ENCODE results near the gene FARP1. TPM values are rescaled to one million over a fixed set of nuclear protein-coding genes. Genes with fewer than 3 reads are reported as not detected.
A peak's percentile ranks its signal among the peaks of the same experiment; 100 is the strongest.

FARP1 gene
- total and polyA plus RNA-seq, 3 experiments from 2014 or later: 0.16 to 0.27 (median 0.26) TPM

DNA sequence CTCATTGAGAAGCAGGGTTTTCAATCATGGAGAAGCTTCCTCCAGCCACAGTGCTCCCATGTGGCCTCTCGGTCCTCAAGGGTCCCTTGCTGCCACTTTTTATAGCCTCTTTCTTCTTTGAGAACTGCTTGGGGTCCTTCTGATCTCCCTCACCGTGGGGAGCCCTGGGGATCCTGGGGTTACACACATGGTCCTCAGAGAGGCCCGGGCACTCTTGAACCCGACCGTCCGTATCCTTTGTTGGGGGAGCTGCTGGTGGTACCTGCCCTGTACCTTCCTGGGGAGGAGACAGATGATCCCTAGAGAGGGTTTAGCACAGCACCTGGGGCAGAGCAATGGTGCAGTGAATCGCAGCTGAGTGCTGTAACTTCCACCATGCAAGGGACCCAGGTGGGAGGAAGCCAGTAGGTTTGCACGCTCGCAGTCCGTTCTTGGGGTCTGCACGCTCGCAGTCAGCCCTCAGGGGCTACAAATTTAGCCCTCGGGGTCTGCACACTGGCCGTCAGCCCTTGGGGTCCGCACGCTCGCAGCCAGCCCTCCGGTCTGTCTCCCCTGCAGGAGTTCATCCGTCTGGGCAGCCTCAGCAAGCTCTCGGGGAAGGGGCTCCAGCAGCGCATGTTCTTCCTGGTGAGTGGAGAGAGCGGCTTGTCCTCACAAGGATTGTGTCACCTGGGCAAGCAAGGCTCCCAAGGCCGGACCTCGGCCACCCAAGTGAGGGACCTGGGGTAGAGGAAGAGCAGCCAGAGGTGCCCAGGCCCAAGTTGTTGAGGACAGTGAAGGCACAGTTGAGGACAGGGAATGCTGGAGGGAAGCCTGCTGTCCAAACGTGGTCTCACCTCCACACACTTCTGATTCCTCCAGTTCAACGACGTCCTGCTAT is 295.6 kb downstream of the FARP1 start:
- no peak for DNase-seq
- peaks cover 0 to 1% of the 10 kb centered on the region in 2 donors for H3K27me3 Mint-ChIP-seq
- ChIA-PET POLR2A (no interaction called here), CTCF (no interaction called here)
- no peaks in the 10 kb centered on the region for H3K9me3 Mint-ChIP-seq
- peak overlapping the region in 1 of 8 donors; percentile 22 for H3K27ac Mint-ChIP-seq
- Histone ChIP-seq H3K4me1 (ENCODE audit: insufficient read depth, low read length) (no peaks in the 10 kb centered on the region), H3K4me3 (ENCODE audit: low read length) (no peak overlapping the region), H3K36me3 (ENCODE audit: insufficient read depth, low read length) (no peaks in the 10 kb centered on the region), H3K27me3 (ENCODE audit: insufficient read depth, low read length, poor library complexity, severe bottlenecking) (no peaks in the 10 kb centered on the region), H3K9me3 (ENCODE audit: low read length) (no peaks in the 10 kb centered on the region), H3K27ac (ENCODE audit: low read depth, low read length) (no peak overlapping the region)
- H3K4me3 Mint-ChIP-seq: no peak overlapping the region
- no peaks in the 10 kb centered on the region for H3K4me1 Mint-ChIP-seq
- no peaks in the 10 kb centered on the region for H3K36me3 Mint-ChIP-seq

DNA sequence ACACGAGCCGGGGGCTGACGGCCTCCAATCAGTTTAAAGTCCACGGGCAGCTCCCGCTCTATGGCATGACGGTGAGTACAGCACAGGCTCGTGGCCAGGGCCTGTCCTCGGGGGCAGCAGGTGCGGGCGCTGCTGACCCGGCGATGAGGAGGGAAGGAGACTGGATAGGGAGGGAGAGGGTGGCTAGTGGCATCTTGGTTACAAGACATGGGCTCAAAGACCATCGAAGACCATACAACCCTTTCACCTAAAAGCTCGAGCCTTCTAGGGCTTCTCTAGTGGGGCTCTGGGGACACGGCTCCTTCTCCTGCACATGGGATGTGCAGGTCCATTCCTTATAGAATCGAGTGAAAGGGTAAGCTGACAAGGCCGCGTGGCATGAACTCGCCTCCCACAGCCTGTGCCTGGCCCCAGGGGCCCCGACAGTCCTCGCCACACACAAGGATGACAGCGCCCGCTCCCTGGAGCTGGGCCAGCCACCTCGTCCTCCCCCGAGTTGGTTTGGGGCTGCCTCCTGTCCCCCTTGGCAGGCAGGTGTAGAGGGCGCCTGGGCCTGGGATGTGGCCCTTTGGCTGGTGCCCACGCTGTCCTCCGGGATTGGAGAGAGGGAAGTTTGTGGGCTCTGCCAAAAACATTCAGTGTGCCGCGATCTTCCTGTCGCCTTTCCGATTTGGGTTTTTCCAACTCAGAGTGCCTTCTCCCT is 296.4 kb downstream of the FARP1 start:
- no peak overlapping the region for H3K27ac Mint-ChIP-seq
- H3K4me1 Mint-ChIP-seq: peaks cover 0 to 3% (median 3%) of the 10 kb centered on the region in 3 donors
- Histone ChIP-seq H3K9me3 (ENCODE audit: low read length) (no peaks in the 10 kb centered on the region), H3K27ac (ENCODE audit: low read depth, low read length) (no peak overlapping the region), H3K4me1 (ENCODE audit: insufficient read depth, low read length) (no peaks in the 10 kb centered on the region), H3K36me3 (ENCODE audit: insufficient read depth, low read length) (no peaks in the 10 kb centered on the region), H3K27me3 (ENCODE audit: insufficient read depth, low read length, poor library complexity, severe bottlenecking) (no peaks in the 10 kb centered on the region), H3K4me3 (ENCODE audit: low read length) (no peak overlapping the region)
- CTCF ChIA-PET: no interaction called here
- peaks cover 0 to 1% of the 10 kb centered on the region in 2 donors for H3K27me3 Mint-ChIP-seq
- no peak overlapping the region for H3K4me3 Mint-ChIP-seq
- no peaks in the 10 kb centered on the region for H3K9me3 Mint-ChIP-seq
- H3K36me3 Mint-ChIP-seq: no peaks in the 10 kb centered on the region
- DNase-seq: no peak
- POLR2A ChIA-PET: no interaction called here

DNA sequence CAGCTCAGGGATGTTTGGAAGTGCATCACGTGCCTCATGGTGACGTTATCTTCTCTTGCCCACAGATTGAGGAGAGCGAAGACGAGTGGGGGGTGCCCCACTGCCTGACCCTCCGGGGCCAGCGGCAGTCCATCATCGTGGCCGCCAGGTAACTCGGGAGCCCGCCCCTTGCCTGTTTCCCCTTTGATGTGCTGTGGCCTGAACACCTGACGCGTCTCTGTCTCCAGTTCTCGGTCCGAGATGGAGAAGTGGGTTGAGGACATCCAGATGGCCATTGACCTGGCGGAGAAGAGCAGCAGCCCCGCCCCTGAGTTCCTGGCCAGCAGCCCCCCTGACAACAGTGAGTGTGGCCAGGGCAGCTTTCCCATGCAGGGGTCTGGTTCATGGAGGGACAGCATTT is 297.0 kb downstream of the FARP1 start:
- Histone ChIP-seq H3K9me3 (ENCODE audit: low read length) (no peaks in the 10 kb centered on the region), H3K27me3 (ENCODE audit: insufficient read depth, low read length, poor library complexity, severe bottlenecking) (no peaks in the 10 kb centered on the region), H3K36me3 (ENCODE audit: insufficient read depth, low read length) (no peaks in the 10 kb centered on the region), H3K4me1 (ENCODE audit: insufficient read depth, low read length) (peaks cover 3% of the 10 kb centered on the region), H3K4me3 (ENCODE audit: low read length) (no peak overlapping the region), H3K27ac (ENCODE audit: low read depth, low read length) (no peak overlapping the region)
- CTCF ChIA-PET: no interaction called here
- POLR2A ChIA-PET: no interaction called here
- peaks cover 0 to 1% of the 10 kb centered on the region in 2 donors for H3K27me3 Mint-ChIP-seq
- H3K36me3 Mint-ChIP-seq: no peaks in the 10 kb centered on the region
- no peak for DNase-seq
- H3K27ac Mint-ChIP-seq: no peak overlapping the region
- peaks cover under 1 to 6% (median 4%) of the 10 kb centered on the region in 3 donors for H3K4me1 Mint-ChIP-seq
- no peak overlapping the region for H3K4me3 Mint-ChIP-seq
- H3K9me3 Mint-ChIP-seq: no peaks in the 10 kb centered on the region

DNA sequence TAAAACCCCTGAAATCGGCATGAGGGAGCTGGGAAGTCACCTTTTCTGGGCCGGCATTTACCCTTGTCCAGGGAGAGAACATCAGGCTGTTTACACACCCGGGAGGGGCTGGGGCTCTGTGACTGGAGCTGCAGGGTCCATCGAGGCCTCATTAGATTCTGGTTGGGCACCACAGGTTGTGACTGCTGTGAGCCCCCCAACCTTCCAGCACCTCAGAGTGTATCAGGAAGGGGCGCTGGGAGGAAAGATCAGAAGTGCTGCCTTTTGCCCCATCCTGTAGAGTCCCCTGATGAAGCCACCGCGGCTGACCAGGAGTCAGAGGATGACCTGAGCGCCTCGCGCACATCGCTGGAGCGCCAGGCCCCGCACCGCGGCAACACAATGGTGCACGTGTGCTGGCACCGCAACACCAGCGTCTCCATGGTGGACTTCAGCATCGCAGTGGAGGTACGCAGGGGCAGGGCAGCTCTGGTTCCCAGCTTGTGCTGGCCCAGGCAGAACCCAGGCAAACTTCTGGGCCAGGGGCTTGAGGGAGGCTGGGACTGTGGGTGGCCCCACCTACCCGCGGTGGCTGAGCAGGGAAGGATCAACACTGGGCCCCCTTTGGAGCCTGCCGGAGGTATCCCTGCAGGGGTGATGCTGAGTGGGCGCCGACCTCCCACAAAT is 297.6 kb downstream of the FARP1 start:
- H3K9me3 Mint-ChIP-seq: no peaks in the 10 kb centered on the region
- no peak overlapping the region for H3K27ac Mint-ChIP-seq
- CTCF ChIA-PET: interaction anchor here (2.6 kb wide), 1 partner anchor 212 kb away, joined by 17 read pairs; no protein-coding TSS in a partner anchor
- Histone ChIP-seq H3K27ac (ENCODE audit: low read depth, low read length) (no peak overlapping the region), H3K27me3 (ENCODE audit: insufficient read depth, low read length, poor library complexity, severe bottlenecking) (no peaks in the 10 kb centered on the region), H3K4me1 (ENCODE audit: insufficient read depth, low read length) (peaks cover 9% of the 10 kb centered on the region), H3K36me3 (ENCODE audit: insufficient read depth, low read length) (no peaks in the 10 kb centered on the region), H3K9me3 (ENCODE audit: low read length) (no peaks in the 10 kb centered on the region), H3K4me3 (ENCODE audit: low read length) (no peak overlapping the region)
- H3K27me3 Mint-ChIP-seq: peaks cover 0 to 1% of the 10 kb centered on the region in 2 donors
- DNase-seq: no peak
- no peaks in the 10 kb centered on the region for H3K36me3 Mint-ChIP-seq
- no peak overlapping the region for H3K4me3 Mint-ChIP-seq
- POLR2A ChIA-PET: no interaction called here
- H3K4me1 Mint-ChIP-seq: peaks cover 7 to 12% (median 10%) of the 10 kb centered on the region in 3 donors

DNA sequence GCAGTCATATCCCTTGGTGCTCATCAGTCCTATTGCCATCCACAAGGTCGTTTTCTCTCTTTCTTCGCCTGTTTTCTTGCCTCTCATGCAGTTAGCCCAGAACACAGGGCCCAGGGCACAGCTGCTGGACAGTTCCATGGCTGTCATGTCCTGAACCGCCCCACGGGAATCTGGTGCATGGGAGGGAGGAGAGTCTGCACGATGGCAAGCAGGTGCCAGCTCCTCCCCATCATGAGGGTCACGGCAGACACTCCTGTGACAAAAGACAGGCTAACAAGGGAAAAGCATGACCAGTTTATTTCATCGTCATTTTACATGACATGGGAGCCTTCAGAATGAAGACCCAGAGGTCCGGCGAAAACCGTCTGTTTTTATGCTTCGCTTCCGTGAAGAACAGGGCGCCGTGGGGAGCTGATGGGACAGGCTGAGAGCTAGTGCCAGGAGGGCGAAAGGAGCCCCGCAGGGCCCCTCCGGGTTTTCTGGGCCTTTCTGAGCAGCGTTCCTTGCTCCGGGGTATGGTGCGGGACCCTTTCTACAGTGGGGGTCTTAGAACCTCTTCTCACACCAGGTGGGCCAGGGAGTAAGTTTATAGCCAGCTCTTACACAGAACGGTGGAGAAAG is 298.3 kb downstream of the FARP1 start:
- Mint-ChIP-seq H3K27ac (no peak overlapping the region), H3K27me3 (peaks cover 0 to 1% of the 10 kb centered on the region in 2 donors), H3K4me3 (no peak overlapping the region), H3K9me3 (no peaks in the 10 kb centered on the region), H3K4me1 (peaks cover 10 to 18% (median 12%) of the 10 kb centered on the region in 3 donors), H3K36me3 (no peaks in the 10 kb centered on the region)
- H3K27ac ChIP-seq (ENCODE audit: low read depth, low read length): no peak overlapping the region
- POLR2A ChIA-PET: no interaction called here
- DNase-seq: no peak
- no peaks in the 10 kb centered on the region for H3K9me3 ChIP-seq (ENCODE audit: low read length)
- no peaks in the 10 kb centered on the region for H3K36me3 ChIP-seq (ENCODE audit: insufficient read depth, low read length)
- H3K4me1 ChIP-seq (ENCODE audit: insufficient read depth, low read length): peaks cover 11% of the 10 kb centered on the region
- CTCF ChIA-PET: interaction anchor here (2.6 kb wide), 1 partner anchor 212 kb away, joined by 17 read pairs; no protein-coding TSS in a partner anchor
- no peak overlapping the region for H3K4me3 ChIP-seq (ENCODE audit: low read length)
- no peaks in the 10 kb centered on the region for H3K27me3 ChIP-seq (ENCODE audit: insufficient read depth, low read length, poor library complexity, severe bottlenecking)

DNA sequence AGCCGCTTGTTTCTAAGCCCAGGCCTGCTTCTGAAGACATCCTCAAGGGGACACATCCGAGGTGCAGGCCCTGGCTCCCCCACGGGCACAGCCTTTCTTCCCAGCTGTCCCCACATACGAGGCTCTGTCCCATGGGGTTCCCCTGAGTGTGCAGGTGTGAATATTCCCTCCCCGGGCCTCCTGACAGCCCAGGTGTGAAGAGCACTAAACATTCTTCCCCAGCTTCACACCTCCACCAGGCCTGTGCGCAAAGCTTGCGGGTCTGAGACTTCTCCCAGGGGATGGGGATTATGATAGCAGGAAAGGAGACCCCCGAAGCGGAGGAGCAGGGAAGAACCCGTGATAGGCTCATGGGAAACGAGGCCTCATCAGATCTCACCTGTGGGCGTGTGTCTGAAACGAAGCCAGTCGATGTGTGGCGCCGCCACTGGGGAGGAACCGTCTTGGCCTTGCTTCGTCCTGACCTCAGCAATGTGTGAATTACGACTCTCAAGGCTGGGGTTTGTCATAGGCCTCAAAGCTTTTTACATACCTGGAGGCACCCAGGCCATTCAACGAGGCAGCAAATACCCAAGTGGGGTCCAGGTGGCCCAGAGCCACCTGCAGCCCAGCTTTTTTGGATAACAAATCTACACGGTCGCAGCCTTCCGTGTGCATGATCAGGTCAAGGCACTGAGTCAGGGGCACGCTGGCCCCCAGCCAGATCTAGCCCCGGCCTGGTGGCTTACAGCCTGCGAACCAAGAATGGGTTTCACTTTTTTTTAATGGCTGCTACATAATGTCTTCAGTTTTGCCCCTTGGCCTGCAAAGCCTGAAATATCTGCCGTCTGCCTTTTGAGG is 299.7 kb downstream of the FARP1 start:
- DNase-seq: no peak
- H3K4me1 ChIP-seq (ENCODE audit: insufficient read depth, low read length): peaks cover 11% of the 10 kb centered on the region
- H3K9me3 ChIP-seq (ENCODE audit: low read length): no peaks in the 10 kb centered on the region
- Mint-ChIP-seq H3K9me3 (no peaks in the 10 kb centered on the region), H3K36me3 (peaks cover 0 to 8% (median 0%) of the 10 kb centered on the region in 3 donors), H3K4me3 (no peak overlapping the region), H3K4me1 (peaks cover 10 to 19% (median 13%) of the 10 kb centered on the region in 3 donors), H3K27me3 (peaks cover 0 to 1% of the 10 kb centered on the region in 2 donors), H3K27ac (no peak overlapping the region)
- POLR2A ChIA-PET: no interaction called here
- CTCF ChIA-PET: interaction anchor here (2.6 kb wide), 1 partner anchor 210 kb away, joined by 17 read pairs; no protein-coding TSS in a partner anchor
- no peak overlapping the region for H3K4me3 ChIP-seq (ENCODE audit: low read length)
- H3K36me3 ChIP-seq (ENCODE audit: insufficient read depth, low read length): no peaks in the 10 kb centered on the region
- H3K27ac ChIP-seq (ENCODE audit: low read depth, low read length): no peak overlapping the region
- no peaks in the 10 kb centered on the region for H3K27me3 ChIP-seq (ENCODE audit: insufficient read depth, low read length, poor library complexity, severe bottlenecking)

DNA sequence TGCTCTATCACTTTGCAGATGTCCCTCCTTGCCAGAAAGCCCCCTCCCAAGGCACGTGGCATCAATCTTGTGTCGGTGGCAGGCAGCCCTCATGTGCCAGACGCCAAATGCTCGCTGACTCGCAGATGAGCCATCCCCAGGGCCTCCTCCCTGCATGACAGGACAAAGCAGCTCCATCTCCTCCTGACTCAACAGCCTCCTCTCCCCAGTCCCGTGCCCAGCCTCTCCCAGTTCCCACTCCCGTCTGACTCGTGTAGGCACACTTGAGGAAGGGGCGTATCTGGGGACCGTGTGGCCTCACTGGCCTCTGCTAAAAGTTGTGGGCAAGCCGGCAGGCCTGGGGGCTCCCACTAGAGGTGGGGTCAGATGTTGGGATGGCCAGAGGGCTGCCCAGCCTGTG is 300.4 kb downstream of the FARP1 start:
- H3K9me3 ChIP-seq (ENCODE audit: low read length): no peaks in the 10 kb centered on the region
- no peak for DNase-seq
- H3K36me3 ChIP-seq (ENCODE audit: insufficient read depth, low read length): no peaks in the 10 kb centered on the region
- peaks cover 11% of the 10 kb centered on the region for H3K4me1 ChIP-seq (ENCODE audit: insufficient read depth, low read length)
- Mint-ChIP-seq H3K4me3 (no peak overlapping the region), H3K27me3 (peaks cover 0 to 1% of the 10 kb centered on the region in 2 donors), H3K9me3 (no peaks in the 10 kb centered on the region), H3K4me1 (peaks cover 10 to 19% (median 13%) of the 10 kb centered on the region in 3 donors), H3K36me3 (peaks cover 0 to 15% (median 0%) of the 10 kb centered on the region in 3 donors), H3K27ac (peak overlapping the region in 1 of 8 donors; percentile 95)
- CTCF ChIA-PET: interaction anchor here (2.6 to 5.6 kb wide), 2 partner anchors 209 kb away, joined by 17 to 151 read pairs; no protein-coding TSS in a partner anchor
- H3K27ac ChIP-seq (ENCODE audit: low read depth, low read length): no peak overlapping the region
- H3K4me3 ChIP-seq (ENCODE audit: low read length): no peak overlapping the region
- POLR2A ChIA-PET: no interaction called here
- H3K27me3 ChIP-seq (ENCODE audit: insufficient read depth, low read length, poor library complexity, severe bottlenecking): no peaks in the 10 kb centered on the region

Measured in CD8-positive, alpha-beta memory T cell (primary cell).